HG02571 (cell line): Measurements from ENCODE around the gene CHKB.
A peak's percentile ranks its signal among the peaks of the same experiment; 100 is the strongest.

Experiments used
- ATAC-seq: cut with Tn5 transposase; IDR thresholded peaks from one replicate; pipeline ENCODE4 v1.9.1; 2021; ENCODE audit warnings: mild to moderate bottlenecking, moderate library complexity; ENCODE audit not compliant: unreplicated experiment

The CHKB gene

GRCh38 chr22:50575426-50575941, 7.2 kb downstream of the CHKB start:
- ATAC-seq: no peak

- ATAC-seq: no peak
Measured at GRCh38 chr22:50574383-50574755, 8.3 kb downstream of the CHKB start.

- ATAC-seq: no peak
Measured at GRCh38 chr22:50573491-50574382, 8.9 kb downstream of the CHKB start.

- no peak for ATAC-seq
Measured at GRCh38 chr22:50572965-50573364, 9.7 kb downstream of the CHKB start.

- no peak for ATAC-seq
Measured at GRCh38 chr22:50571264-50572175, 11.1 kb downstream of the CHKB start.

GRCh38 chr22:50570861-50571260, 11.8 kb downstream of the CHKB start:
- ATAC-seq: no peak

- ATAC-seq: no peak
Measured at GRCh38 chr22:50569896-50570535, 12.6 kb downstream of the CHKB start.

GRCh38 chr22:50569041-50569459, 13.6 kb downstream of the CHKB start:
- ATAC-seq: no peak

GRCh38 chr22:50568626-50569025, 14.0 kb downstream of the CHKB start:
- no peak for ATAC-seq

GRCh38 chr22:50567721-50568252, 14.9 kb downstream of the CHKB start:
- ATAC-seq: no peak

GRCh38 chr22:50564289-50564688, 18.4 kb downstream of the CHKB start:
- ATAC-seq: no peak

- no peak for ATAC-seq
Measured at GRCh38 chr22:50563413-50564160, 19.1 kb downstream of the CHKB start.

- peak; percentile 91 for ATAC-seq
Measured at GRCh38 chr22:50562523-50563412, 19.9 kb downstream of the CHKB start, which contains the start of gene SYCE3. TSS of gene SYCE3 (minus strand) at chr22:50562919. CDS start at chr22:50556405, 6,514 bp downstream.

- ATAC-seq: no peak
Measured at GRCh38 chr22:50561401-50562358, 21.0 kb downstream of the CHKB start.

- no peak for ATAC-seq
Measured at GRCh38 chr22:50560034-50560433, 22.6 kb downstream of the CHKB start.

- ATAC-seq: no peak
Measured at GRCh38 chr22:50556703-50557102, 25.9 kb downstream of the CHKB start.

- no peak for ATAC-seq
Measured at GRCh38 chr22:50553310-50553709, 29.3 kb downstream of the CHKB start.
